Spinal cord (tissue), 10 donors: ENCODE results near the gene TMEM150A. TPM values are rescaled to one million over a fixed set of nuclear protein-coding genes. Genes with fewer than 3 reads are reported as not detected.

Experiments used
- DNase-seq, 6 donors: peaks; one replicate each; pipeline versions ENCODE4 v3.0.0 to v3.0.0-alpha.2; 2013 to 2015; ENCODE audit warnings: low spot score in 6 of 6, low read depth in 4 of 6
- H3K27ac ChIP-seq: one replicate; pipeline ENCODE4 v1.5.1; 2013; ENCODE audit warnings: low read depth, low read length, control low read depth
- H3K27me3 ChIP-seq: one replicate; pipeline ENCODE4 v1.6.1; 2013; ENCODE audit warnings: low read length; ENCODE audit not compliant: control insufficient read depth, insufficient read depth
- H3K36me3 ChIP-seq: one replicate; pipeline ENCODE4 v1.6.1; 2013; ENCODE audit warnings: low read length; ENCODE audit not compliant: control insufficient read depth, insufficient read depth
- H3K4me1 ChIP-seq: one replicate; pipeline ENCODE4 v1.6.1; 2013; ENCODE audit warnings: low read length; ENCODE audit not compliant: control insufficient read depth, insufficient read depth
- H3K4me3 ChIP-seq: one replicate; pipeline ENCODE4 v1.5.1; 2013; ENCODE audit warnings: low read depth, low read length, control low read depth
- H3K9me3 ChIP-seq: one replicate; pipeline ENCODE4 v1.6.1; 2013; ENCODE audit warnings: low read length; ENCODE audit not compliant: control insufficient read depth, insufficient read depth
- WGBS: methylation state at CpG from one replicate; pipeline ENCODE4 v1.1.5; 2013; ENCODE audit warnings: missing lambda C conversion rate; ENCODE audit not compliant: insufficient coverage; 5-methylcytosine and 5-hydroxymethylcytosine counted together
- polyA plus RNA-seq, 2 donors: library from polyadenylated mRNA; unstranded; fragments of 120-200 nt; gene quantifications; one replicate each; pipeline ENCODE4 v1.2.1, GENCODE V29; 2013; ENCODE audit not compliant: insufficient read length in 2 of 2
- total RNA-seq, 2 donors: library from RNA; depleted of rRNA in 1 of 2; stranded (reverse); fragments of 120-200 nt in 1 of 2; fragments of >200 nt in 1 of 2; gene quantifications; one replicate each; pipeline versions ENCODE4 v1.2.3 to v1.2.4, GENCODE V29; 2013 to 2014
- donor health status: healthy.

Gene TMEM150A
- total and polyA plus RNA-seq, 4 donors, result 5.4 to 22.2 (median 15.5) TPM

- H3K27ac ChIP-seq, result peak overlapping the region; percentile 70
- DNase-seq, result no peak
Observed at GRCh38 chr2:85589181-85589580, 13.3 kb downstream of the TMEM150A start.

GRCh38 chr2:85588645-85589044 lies 13.9 kb downstream of the TMEM150A start:
- no peak overlapping the region for H3K4me3 ChIP-seq
- H3K9me3 ChIP-seq, result no peaks in the 10 kb centered on the region
- no peak for DNase-seq
- WGBS, result 62% methylated on average over 3 of the region's 4 CpGs
- H3K4me1 ChIP-seq, result peaks cover 29% of the 10 kb centered on the region
- peak overlapping the region; percentile 70 for H3K27ac ChIP-seq
- H3K36me3 ChIP-seq, result no peaks in the 10 kb centered on the region
- peaks cover 16% of the 10 kb centered on the region for H3K27me3 ChIP-seq

More at GRCh38 chr2:85589181-85589580, 13.3 kb downstream of the TMEM150A start:
- Histone ChIP-seq H3K36me3 (no peaks in the 10 kb centered on the region), H3K9me3 (no peaks in the 10 kb centered on the region), H3K4me3 (no peak overlapping the region), H3K27me3 (peaks cover 11% of the 10 kb centered on the region), H3K4me1 (peaks cover 25% of the 10 kb centered on the region)
- 68% methylated on average over 3 of the region's 4 CpGs for WGBS

- no peak for DNase-seq
- WGBS, result 64% methylated on average over 4 of the region's 4 CpGs
- Histone ChIP-seq H3K4me1 (peaks cover 29% of the 10 kb centered on the region), H3K36me3 (no peaks in the 10 kb centered on the region), H3K27me3 (peaks cover 16% of the 10 kb centered on the region), H3K27ac (peak overlapping the region; percentile 70), H3K9me3 (no peaks in the 10 kb centered on the region), H3K4me3 (no peak overlapping the region)
Observed at GRCh38 chr2:85588236-85588635, 14.3 kb downstream of the TMEM150A start.

GRCh38 chr2:85585781-85586105 lies 16.8 kb downstream of the TMEM150A start:
- H3K27me3 ChIP-seq, result peaks cover 19% of the 10 kb centered on the region
- peaks cover 19% of the 10 kb centered on the region for H3K4me1 ChIP-seq
- no peaks in the 10 kb centered on the region for H3K36me3 ChIP-seq
- no peak overlapping the region for H3K4me3 ChIP-seq
- H3K9me3 ChIP-seq, result no peaks in the 10 kb centered on the region
- peak overlapping the region; percentile 79 for H3K27ac ChIP-seq
- DNase-seq, result no peak
- 100% methylated on average over 1 of the region's 1 CpG for WGBS

- Histone ChIP-seq H3K4me1 (peaks cover 20% of the 10 kb centered on the region), H3K9me3 (no peaks in the 10 kb centered on the region), H3K4me3 (peak overlapping the region; percentile 49), H3K27me3 (peaks cover 19% of the 10 kb centered on the region), H3K36me3 (no peaks in the 10 kb centered on the region), H3K27ac (peak overlapping the region; percentile 79)
- WGBS, result 28% methylated on average over 5 of the region's 9 CpGs
- no peak for DNase-seq
Observed at GRCh38 chr2:85584857-85585780, 17.4 kb downstream of the TMEM150A start.

- 2% methylated on average over 47 of the region's 52 CpGs for WGBS
- Histone ChIP-seq H3K9me3 (no peaks in the 10 kb centered on the region), H3K27ac (peak within 1 kb of the TSS; percentile 79), H3K4me3 (peak within 1 kb of the TSS; percentile 49), H3K4me1 (peaks cover 27% of the 10 kb centered on the region), H3K36me3 (no peaks in the 10 kb centered on the region), H3K27me3 (peaks cover 20% of the 10 kb centered on the region)
- DNase-seq, result peak in 1 of 6 donors; percentile 54
Observed at GRCh38 chr2:85584354-85584856, 18.1 kb downstream of the TMEM150A start, which contains the start of gene VAMP5. Gene VAMP5 (plus strand): TSS chr2:85584431. CDS start chr2:85584491, 60 bp downstream.

- 27% methylated on average over 15 of the region's 16 CpGs for WGBS
- peaks cover 22% of the 10 kb centered on the region for H3K27me3 ChIP-seq
- peak overlapping the region; percentile 1 for H3K27ac ChIP-seq
Observed at GRCh38 chr2:85583667-85584353, 18.7 kb downstream of the TMEM150A start.

GRCh38 chr2:85582492-85582891 lies 20.0 kb downstream of the TMEM150A start:
- Histone ChIP-seq H3K27ac (no peak overlapping the region), H3K36me3 (no peaks in the 10 kb centered on the region), H3K4me3 (no peak overlapping the region), H3K9me3 (no peaks in the 10 kb centered on the region), H3K4me1 (peaks cover 42% of the 10 kb centered on the region), H3K27me3 (peaks cover 27% of the 10 kb centered on the region)
- WGBS, result no CpG with 5 or more reads among the region's 1 CpG
- no peak for DNase-seq

More at GRCh38 chr2:85583667-85584353, 18.7 kb downstream of the TMEM150A start:
- Histone ChIP-seq H3K4me1 (peaks cover 33% of the 10 kb centered on the region), H3K9me3 (no peaks in the 10 kb centered on the region), H3K36me3 (no peaks in the 10 kb centered on the region), H3K4me3 (peak overlapping the region; percentile 48)
- no peak for DNase-seq

- Histone ChIP-seq H3K9me3 (no peaks in the 10 kb centered on the region), H3K36me3 (no peaks in the 10 kb centered on the region), H3K4me1 (peaks cover 42% of the 10 kb centered on the region), H3K27me3 (peaks cover 24% of the 10 kb centered on the region), H3K4me3 (no peak overlapping the region), H3K27ac (no peak overlapping the region)
- whole genome bisulfite sequencing, result 87% methylated on average over 3 of the region's 3 CpGs
- no peak for DNase-seq
Observed at GRCh38 chr2:85580206-85580605, 22.3 kb downstream of the TMEM150A start.
